Ovary (tissue), 3 donors: Measurements from ENCODE around the gene CBX1.

Experiments
- CTCF ChIP-seq, 3 donors: fragments of 450-650 bp in 2 of 3; fragments of 200-600 bp in 1 of 3; IDR thresholded peaks; one replicate each; pipeline versions ENCODE4 v1.5.1 to v1.8.0; 2016 to 2022; ENCODE audit warnings: antibody characterized with exemption in 3 of 3, mild to moderate bottlenecking in 1 of 3
- POLR2A ChIP-seq: fragments of 450-650 bp; IDR thresholded peaks from one replicate; pipeline ENCODE4 v1.6.1; 2017; ENCODE audit warnings: antibody characterized with exemption, mild to moderate bottlenecking, moderate library complexity
- donor health status: DM: no; HTN: no; CAD: no.

DNA sequence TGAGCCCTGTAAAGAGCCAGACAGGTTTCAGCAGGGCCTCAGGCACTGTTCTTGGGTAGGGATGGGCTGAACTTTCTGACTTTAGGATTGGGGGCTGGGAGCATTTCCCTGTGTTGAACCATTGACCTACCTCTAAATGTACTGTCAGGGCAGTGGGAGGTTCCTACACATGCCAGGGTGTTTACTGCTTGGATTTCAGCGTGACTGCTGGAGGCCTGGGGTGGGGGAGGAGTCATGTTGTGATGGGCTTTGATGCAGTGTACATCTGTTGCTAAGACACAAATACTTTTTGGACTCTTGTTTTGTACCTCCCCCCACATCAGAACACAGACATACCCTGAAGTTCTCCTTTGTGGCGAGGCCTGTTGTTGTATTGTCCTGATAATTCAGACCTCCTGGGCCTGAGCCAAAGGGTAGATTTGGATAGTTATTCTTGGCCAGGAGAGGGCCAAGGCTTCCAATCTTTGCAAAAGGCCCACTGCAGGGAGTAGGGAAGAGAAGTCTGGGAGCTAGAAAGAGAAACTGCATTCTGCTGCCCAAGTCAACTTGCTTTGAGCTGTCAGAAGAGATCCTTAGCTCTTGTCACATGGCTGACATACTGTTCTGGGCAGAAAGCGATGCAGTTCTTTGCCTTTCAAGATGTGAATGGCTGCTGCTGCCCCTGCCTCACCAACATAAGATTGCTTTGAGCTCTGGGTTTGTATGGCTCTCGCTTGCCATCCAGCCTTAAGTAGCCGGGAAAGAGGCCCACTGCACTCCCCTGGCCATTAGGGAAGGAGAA lies 49.4 kb downstream of the CBX1 start:
- TF ChIP-seq CTCF (IDR thresholded peaks at IDR 0.05) (no peak), POLR2A (peak; percentile 21)
